Measurements from ENCODE around the gene MAP3K8.

Gene MAP3K8

GRCh38 chr10:30490289-30491000, 56.5 kb downstream of the MAP3K8 start:
- DNase-seq (ENCODE audit: low read depth, low spot score) = no peak

GRCh38 chr10:30491204-30491915, 57.4 kb downstream of the MAP3K8 start:
- DNase-seq (ENCODE audit: low read depth, low spot score) = no peak

DNA sequence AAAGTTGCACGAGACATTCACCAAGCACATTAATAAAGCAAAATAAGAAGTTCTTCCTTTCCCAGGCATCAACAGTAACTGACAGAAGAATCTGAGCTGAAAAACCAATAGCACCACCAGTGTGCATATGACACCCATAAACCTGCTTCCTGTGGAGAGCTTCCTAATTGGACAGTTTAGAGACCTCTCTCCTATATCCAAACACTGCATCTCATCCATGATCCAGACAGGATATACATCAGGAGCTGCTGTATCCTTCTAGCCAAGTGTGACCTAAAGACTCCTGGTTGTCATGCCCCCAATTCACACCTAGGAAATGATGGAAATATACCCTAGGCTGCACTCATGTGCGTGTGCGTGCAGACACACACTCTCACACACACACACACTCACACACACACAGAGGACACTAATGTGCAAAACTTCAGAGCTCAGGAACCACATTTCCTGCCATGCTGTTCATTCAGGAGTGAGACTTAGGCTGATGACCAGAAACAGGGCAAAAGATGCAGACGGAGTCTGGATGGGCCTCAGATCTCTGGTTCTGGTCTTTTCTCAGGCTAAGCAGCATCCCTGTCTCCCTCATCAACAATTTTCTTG, 58.0 kb downstream of the MAP3K8 start:
- DNase-seq (ENCODE audit: low read depth, low spot score) = no peak

DNA sequence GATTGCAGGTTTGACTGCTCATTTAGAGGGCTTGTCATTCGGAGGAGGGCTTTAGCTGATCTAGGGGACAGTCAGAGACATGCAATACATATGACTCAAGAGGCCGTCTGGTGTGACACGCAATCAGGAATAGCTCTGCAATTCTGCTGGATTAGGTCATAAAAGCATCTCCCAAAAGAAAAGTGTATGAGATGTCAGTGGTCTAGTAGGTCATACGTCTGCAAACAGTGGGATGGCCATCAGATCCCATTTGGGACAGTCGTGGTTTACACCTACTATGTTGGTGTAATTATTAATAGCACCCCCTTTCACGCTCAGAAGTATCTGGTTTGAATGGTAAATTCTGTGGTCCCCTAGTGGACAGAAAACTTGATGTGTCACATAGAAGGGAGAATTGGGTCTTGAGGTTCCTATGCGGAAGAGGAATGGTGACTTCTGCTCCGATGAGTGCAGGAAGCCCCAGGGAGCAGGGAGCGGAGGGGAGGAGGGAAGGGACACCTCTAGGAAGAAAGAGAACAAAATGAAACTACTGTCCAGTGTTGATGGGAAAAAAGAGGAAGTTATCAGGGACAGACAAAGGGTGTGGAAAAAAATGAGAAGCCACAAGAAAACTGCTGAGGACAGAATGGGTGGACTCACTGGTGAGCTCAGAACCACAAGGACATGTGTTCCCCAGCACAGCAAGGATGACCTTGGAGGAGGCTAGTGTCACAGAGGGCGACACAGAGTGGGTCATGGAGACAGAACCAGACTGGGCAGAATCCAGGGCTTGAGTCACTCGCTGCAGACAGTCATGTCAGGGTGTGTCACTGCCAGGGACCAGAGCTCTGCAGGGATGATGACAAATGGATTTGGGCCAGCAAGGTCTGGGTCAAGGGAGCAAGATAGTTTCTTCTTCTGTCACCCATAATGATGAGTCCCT, 59.9 kb downstream of the MAP3K8 start:
- no peak for DNase-seq (ENCODE audit: low read depth, low spot score)

GRCh38 chr10:30494558-30494957, 60.6 kb downstream of the MAP3K8 start:
- no peak for DNase-seq (ENCODE audit: low read depth, low spot score)

DNA sequence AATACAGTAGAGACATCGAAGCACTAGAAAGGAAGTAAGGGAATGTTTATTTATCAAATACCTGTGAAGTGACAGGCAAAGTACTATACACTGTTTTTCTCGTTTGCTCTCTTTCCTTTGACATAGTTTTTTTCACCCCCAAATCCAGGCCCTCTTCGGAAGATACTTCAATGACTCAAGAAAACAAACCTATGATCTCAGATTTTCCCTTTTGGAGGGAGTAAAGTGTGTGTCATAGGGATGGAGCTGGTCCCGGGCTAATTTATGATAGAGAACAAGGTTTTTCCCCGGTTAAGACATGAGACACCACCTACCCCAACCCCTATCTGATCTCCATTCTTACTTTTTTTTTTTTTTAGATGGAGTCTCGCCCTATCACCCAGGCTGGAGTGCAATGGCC, 61.7 kb downstream of the MAP3K8 start:
- no peak for DNase-seq (ENCODE audit: low read depth, low spot score)

DNA sequence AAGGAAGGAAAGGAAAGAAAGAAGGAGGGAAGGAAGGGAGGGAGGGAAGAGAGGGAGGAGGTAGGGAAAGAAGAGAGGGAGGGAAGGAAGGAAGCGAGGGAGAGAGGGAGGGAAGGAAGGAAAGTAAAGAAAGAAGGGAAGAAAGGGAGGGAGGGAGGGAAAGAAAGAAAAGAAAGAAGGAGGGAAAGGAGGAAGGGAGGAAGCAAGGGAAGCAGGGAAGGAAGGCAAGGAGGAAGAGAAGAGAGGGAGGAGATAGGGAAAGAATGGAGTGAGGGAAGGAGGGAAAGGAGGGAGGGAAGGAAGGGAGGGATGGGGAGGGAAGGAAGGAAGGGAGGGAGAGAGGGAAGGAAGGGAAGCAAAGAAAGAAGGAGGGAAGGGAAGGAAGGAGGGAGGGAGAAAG, 65.8 kb downstream of the MAP3K8 start:
- DNase-seq (ENCODE audit: low read depth, low spot score) = no peak

DNA sequence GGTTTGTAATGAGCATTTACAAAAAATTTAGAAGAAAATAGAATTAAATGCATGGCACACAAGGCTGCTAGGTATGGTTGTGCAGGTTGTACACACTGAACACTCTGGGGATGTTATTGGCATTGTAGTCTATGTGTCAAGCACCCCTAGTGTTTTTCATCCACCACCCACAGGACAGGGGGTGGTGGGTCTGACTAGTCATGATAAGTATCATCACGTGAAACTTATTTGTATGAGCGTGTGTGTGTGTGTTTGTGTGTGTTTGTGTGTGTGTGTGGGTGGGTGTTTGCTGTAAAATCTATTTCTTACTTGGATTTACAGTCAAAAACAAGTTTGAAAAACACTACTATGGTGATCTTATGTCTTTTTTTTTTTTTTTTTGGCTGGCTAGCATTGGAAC, 66.5 kb downstream of the MAP3K8 start:
- DNase-seq (ENCODE audit: low read depth, low spot score) = no peak

DNA sequence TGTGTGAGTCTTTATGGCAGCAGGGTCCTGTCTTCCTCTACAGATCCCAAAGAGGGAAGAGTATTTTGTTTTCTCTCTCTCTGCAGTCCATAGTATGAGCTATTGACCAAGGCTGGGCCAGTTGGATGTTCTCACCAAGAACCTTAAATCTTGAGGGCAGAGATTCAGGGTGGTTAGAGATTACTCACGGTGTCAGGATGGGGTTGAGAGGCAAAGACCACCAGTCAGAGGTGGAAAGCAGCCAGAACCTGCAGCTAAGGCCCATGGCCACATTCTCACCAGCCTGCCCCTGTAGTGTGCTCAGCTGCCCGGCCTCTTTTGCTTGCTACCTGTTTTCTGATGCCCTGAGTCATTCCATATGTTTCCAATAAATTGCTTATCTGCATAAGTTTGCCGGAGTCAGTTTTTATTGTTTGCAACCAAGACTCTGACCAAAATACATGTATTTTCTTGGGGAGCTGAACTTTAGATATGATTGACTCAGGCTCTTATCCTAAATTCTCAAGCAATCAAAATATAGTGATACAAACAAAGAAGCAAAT, 67.0 kb downstream of the MAP3K8 start:
- no peak for DNase-seq (ENCODE audit: low read depth, low spot score)

- DNase-seq (ENCODE audit: low read depth, low spot score) = peak; percentile 50
Observed at GRCh38 chr10:30502266-30503060, 68.5 kb downstream of the MAP3K8 start.

DNA sequence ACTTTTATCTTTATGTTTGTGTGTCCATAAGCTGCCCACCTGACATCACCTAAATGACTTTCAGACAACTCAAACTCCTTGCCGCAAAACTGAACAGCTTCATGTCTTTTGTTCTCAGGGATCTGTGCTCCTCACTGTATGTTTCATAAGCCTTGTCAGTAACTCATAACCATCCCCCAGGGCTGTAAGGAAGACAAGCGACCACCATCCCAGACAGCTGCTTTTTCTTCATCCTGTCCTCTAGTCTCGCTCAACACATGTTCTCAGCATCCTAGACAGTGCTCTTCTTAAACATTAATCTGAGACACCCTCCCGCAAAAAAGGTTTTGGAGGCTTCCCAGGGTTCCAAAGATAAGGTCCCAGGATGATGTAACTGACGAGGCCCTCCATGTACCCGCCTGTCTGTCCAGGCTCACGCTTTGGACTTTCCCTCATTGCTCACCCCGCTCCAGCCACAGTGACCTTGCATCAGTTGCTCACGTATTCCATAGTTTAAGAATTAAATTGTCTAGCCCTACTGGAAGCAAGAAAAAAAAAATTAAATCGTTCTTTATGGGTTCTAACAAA, 69.8 kb downstream of the MAP3K8 start:
- no peak for DNase-seq (ENCODE audit: low read depth, low spot score)

DNA sequence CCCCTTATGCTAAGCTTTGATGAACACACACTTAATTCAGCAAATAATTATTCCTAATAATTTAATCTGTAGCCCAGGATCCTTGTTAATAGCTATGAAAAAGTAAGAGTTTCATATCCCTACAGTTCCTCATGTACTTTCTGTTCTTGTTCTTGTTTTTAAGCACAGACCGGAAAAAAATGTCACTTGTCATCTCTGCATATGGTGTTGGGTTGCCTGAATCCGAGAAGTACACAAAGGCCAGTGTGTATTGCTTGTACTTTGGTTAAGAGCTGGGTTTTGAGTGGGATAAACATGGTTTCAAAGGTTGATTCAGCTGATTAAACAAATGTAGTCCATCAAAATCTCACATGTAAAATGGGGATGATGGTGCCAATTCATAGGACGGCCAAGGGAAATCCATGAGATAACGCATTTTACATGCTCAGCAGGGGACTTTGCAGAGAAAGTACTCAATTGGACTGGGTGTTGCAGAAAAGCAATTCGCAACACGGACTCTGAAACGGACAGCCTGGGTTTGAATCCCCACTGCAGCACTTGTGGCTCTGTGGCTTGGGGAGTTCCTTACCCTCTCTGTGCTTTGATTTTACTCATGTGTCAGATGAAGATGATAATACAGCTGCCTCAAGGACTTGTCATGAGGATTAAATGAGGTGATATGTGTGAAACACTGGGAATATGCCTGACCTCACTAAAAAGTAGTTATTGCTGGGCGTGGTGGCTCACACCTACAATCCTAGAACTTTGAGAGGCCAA, 71.7 kb downstream of the MAP3K8 start:
- no peak for DNase-seq (ENCODE audit: low read depth, low spot score)

DNA sequence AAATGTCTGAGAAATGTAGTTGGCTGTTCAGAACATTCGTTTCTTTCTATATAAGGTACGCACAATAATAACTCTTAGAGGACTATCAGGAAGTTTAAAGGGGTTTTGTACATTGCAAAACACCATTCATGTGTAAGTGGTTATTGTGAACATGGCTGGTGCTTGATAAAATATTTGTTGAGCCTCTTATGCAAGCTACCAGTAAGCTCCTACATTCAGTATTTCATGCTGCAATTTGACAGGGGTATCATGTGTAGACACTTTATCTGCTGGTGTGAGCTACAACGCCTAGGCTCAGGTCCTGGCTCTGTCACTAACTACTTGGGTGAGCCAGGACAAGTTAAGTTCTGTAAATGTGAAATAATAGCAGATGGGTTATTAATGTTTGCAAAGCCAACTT, 75.5 kb downstream of the MAP3K8 start:
- no peak for DNase-seq (ENCODE audit: low read depth, low spot score)

DNA sequence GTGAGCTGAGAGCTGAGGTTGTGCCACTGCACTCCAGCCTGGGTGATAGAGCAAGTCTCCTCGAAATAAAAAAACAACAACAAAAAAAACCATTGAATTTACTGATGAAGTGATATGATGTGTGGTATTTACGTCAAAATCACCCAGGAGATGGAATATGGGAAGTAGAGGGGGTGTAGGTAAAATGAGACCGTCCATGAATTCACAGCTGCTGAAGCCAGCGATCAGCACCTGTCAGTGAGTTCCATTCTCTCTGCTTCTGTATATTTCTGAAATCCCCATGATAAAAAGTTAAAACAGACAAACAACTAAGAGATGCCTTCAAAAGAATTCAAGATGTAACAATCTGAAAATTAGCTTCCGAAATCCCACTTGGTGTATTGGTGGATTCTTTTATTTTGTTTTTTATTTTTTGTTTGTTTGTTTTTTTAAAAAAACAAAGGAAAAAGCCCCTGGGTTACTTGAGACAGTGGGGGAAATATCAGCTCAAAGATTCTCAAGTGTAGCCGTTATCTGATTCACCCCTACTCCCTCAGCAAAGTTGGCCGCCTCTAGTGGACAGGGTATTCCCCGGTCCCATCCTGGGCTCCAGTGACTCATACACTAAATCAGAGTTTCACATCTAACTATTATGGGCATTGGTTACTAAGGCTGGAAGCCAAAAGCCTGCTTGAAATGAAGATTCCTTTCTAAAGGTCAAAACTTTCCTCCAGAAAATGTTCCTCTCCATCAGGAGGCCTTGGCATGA, 76.4 kb downstream of the MAP3K8 start:
- DNase-seq (ENCODE audit: low read depth, low spot score) = no peak

DNA sequence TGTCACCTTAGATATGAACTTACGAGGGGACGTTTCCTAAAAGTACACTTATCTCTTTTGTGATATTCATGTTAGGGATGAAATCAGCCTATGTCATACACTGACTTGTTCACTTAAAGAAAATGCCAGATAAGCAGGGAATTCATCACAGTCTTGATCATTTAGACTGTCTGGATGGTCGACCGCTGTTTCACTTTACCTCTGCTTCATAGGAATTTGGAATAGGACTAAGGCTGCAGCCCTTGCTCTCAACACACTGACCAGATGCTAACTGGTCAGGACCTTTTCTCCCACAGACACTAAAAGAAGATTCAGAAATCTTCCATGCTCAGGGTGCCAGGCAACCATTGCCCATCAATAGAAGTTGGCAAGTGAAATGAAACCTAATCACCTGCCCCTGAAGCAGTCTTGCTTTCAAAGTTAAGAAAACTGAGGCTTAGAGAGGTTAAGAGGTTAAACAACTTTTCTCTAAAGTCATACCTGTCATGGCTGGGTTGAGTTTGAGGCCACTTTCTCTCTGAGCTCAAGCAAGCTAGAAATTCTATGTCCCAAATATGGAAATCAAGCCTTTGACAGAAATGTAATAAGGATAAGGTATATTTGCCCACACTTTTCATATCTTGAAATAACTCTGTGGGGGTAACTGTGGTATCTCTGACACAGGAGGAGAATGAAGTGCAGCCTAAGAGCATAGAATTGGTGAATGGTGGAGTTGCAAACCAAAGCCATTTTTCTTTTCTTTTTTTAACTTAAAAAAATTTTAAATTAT, 77.1 kb downstream of the MAP3K8 start:
- no peak for DNase-seq (ENCODE audit: low read depth, low spot score)

Data from ELF-1 (cell line).